HCT116 (cell line): Measurements from ENCODE around the gene KCNK4. TPM values are rescaled to one million over a fixed set of nuclear protein-coding genes. Genes with fewer than 3 reads are reported as not detected.

Experiments
- ATAC-seq: fragments of 200-7000 bp; cut with Tn5 transposase; 2 replicates; pipeline ENCODE4 v1.9.1; 2020; ENCODE audit warnings: mild to moderate bottlenecking, moderate library complexity
- BruUV-seq: library from RNA; stranded (reverse); fragments of 400-500 nt; replicated peaks from 2 replicates; lab custom pipeline; 2021; lab: Mats Ljungman, UMichigan
- CTCF ChIA-PET: fragments of 300-600 bp; sonication (Branson Sonifier 250); formaldehyde crosslinking; loops from one replicate; lab custom pipeline; 2021; ENCODE audit warnings: antibody characterized with exemption; lab: Charles Lee
- POLR2A ChIA-PET: fragments of 300-600, 350-600 bp; sonication (Branson Sonifier 250); formaldehyde crosslinking; loops from one replicate; lab custom pipeline; 2021; ENCODE audit warnings: antibody characterized with exemption; lab: Charles Lee
- RAD21 ChIA-PET, 2 experiments: fragments of 300-600 bp; sonication (Branson Sonifier 250); formaldehyde crosslinking; loops; one replicate each; lab custom pipeline; 2023; ENCODE audit warnings: low total read pairs in 2 of 2; ENCODE audit not compliant: uncharacterized antibody in 2 of 2, unreplicated experiment in 2 of 2, low non-redundant PET in 1 of 2; lab: Charles Lee
- DNase-seq: peaks from one replicate; pipeline ENCODE4 v3.0.0-alpha.2; 2010; ENCODE audit warnings: low read depth, low spot score
- H2AFZ ChIP-seq: fragments of 200-600 bp; shearing (Covaris generic), sonication (generic); 2 replicates; pipeline ENCODE4 v1.6.1; 2017; ENCODE audit warnings: low read depth, mixed run types, mixed read lengths, antibody characterized with exemption, low read length; ENCODE audit not compliant: poor library complexity, severe bottlenecking
- H3K27ac ChIP-seq: 2 replicates; pipeline ENCODE4 v1.5.1; 2012; ENCODE audit warnings: low read depth, low read length
- H3K27me3 ChIP-seq: fragments of 200-600 bp; sonication (generic); 2 replicates; pipeline ENCODE4 v1.6.1; 2016; ENCODE audit warnings: mixed run types, low read length, mixed read lengths; ENCODE audit not compliant: insufficient read depth
- H3K36me3 ChIP-seq, 2 experiments: fragments of 200-500 bp in 1 of 2; fragments of 200-600 bp in 1 of 2; sonication (Bioruptor generic) in 1 of 2; sonication (generic) in 1 of 2; 2 replicates each; pipeline versions ENCODE4 v1.5.1 to v1.6.1; 2014 to 2016; ENCODE audit warnings: low read length in 2 of 2, inconsistent platforms in 1 of 2, mixed read lengths in 1 of 2, mixed run types in 1 of 2; ENCODE audit not compliant: insufficient read depth in 2 of 2, control insufficient read depth in 1 of 2
- H3K4me1 ChIP-seq, 2 experiments: fragments of 200-600 bp in 1 of 2; sonication (generic) in 1 of 2; 2 replicates each; pipeline versions ENCODE4 v1.5.1 to v1.6.1; 2012 to 2017; ENCODE audit warnings: low read length in 2 of 2, inconsistent platforms in 1 of 2, mild to moderate bottlenecking in 1 of 2, mixed read lengths in 1 of 2, mixed run types in 1 of 2, moderate library complexity in 1 of 2; ENCODE audit not compliant: insufficient read depth in 2 of 2, control insufficient read depth in 1 of 2
- H3K4me2 ChIP-seq: fragments of 200-600 bp; sonication (generic); 2 replicates; pipeline ENCODE4 v1.6.1; 2017; ENCODE audit warnings: mixed run types, low read length, mixed read lengths
- H3K4me3 ChIP-seq, 2 experiments: fragments of 200-600 bp in 1 of 2; sonication (generic) in 1 of 2; replicated peaks in 1 of 2; 2 replicates each; pipeline ENCODE4 v1.5.1; 2011 to 2016; ENCODE audit warnings: low read length in 2 of 2, control low read depth in 1 of 2, low read depth in 1 of 2, mild to moderate bottlenecking in 1 of 2, mixed read lengths in 1 of 2, mixed run types in 1 of 2
- H3K79me2 ChIP-seq: fragments of 200-600 bp; sonication (generic); 2 replicates; pipeline ENCODE4 v1.6.1; 2017; ENCODE audit warnings: mild to moderate bottlenecking, mixed run types, low read length, moderate library complexity, mixed read lengths; ENCODE audit not compliant: insufficient read depth
- H3K9ac ChIP-seq: fragments of 200-600 bp; sonication (generic); 2 replicates; pipeline ENCODE4 v1.6.1; 2016; ENCODE audit warnings: low read length, mixed read lengths
- H3K9me2 ChIP-seq: fragments of 200-600 bp; sonication (generic), shearing (Covaris generic); 2 replicates; pipeline ENCODE4 v1.6.1; 2017; ENCODE audit warnings: mixed run types, mild to moderate bottlenecking, moderate library complexity; ENCODE audit not compliant: insufficient read depth
- H3K9me3 ChIP-seq, 2 experiments: fragments of 200-500 bp in 1 of 2; fragments of 200-600 bp in 1 of 2; sonication (Bioruptor generic) in 1 of 2; sonication (generic) in 1 of 2; 2 replicates each; pipeline ENCODE4 v1.6.1; 2014 to 2017; ENCODE audit warnings: low read length in 2 of 2, mixed read lengths in 2 of 2, inconsistent platforms in 1 of 2, low read depth in 1 of 2, mild to moderate bottlenecking in 1 of 2, mixed run types in 1 of 2, moderate library complexity in 1 of 2; ENCODE audit not compliant: control insufficient read depth in 1 of 2, insufficient read depth in 1 of 2
- H4K20me1 ChIP-seq: fragments of 200-600 bp; sonication (generic), shearing (Covaris generic); 2 replicates; pipeline ENCODE4 v1.6.1; 2017; ENCODE audit warnings: mixed run types, mild to moderate bottlenecking, moderate library complexity; ENCODE audit not compliant: insufficient read depth
- CBX3 ChIP-seq: IDR thresholded peaks from 2 replicates; pipeline ENCODE4 v1.6.1; 2012; ENCODE audit warnings: low read depth
- CEBPB ChIP-seq: IDR thresholded peaks from 2 replicates; pipeline ENCODE4 v1.6.1; 2012; ENCODE audit warnings: low read depth
- ELF1 ChIP-seq: IDR thresholded peaks from 2 replicates; pipeline ENCODE4 v1.6.1; 2012; ENCODE audit warnings: low read depth, borderline replicate concordance
- EZH2 ChIP-seq: fragments of 200-600 bp; sonication (generic); IDR thresholded peaks from 2 replicates; pipeline ENCODE4 v1.6.1; 2017; ENCODE audit warnings: antibody characterized with exemption, mixed run types
- POLR2A ChIP-seq: IDR thresholded peaks from 2 replicates; pipeline ENCODE4 v1.7.0; 2011; ENCODE audit warnings: borderline replicate concordance; ENCODE audit not compliant: insufficient read depth, insufficient read length; ENCODE audit errors: extremely low read depth
- POLR2AphosphoS5 ChIP-seq: IDR thresholded peaks from 2 replicates; pipeline ENCODE4 v1.6.1; 2011; ENCODE audit warnings: mild to moderate bottlenecking, low read depth, low read length, moderate library complexity
- ZFX ChIP-seq: fragments of 450-650 bp; IDR thresholded peaks from 2 replicates; pipeline ENCODE4 v1.6.1; 2017
- ZNF274 ChIP-seq: fragments of 200-500 bp; sonication (Bioruptor generic); IDR thresholded peaks from 2 replicates; pipeline ENCODE4 v1.6.1; 2014; ENCODE audit warnings: mild to moderate bottlenecking, low read depth, low read length, inconsistent platforms
- intact Hi-C: fragments of 100-400 bp; cut with micrococcal nuclease; formaldehyde crosslinking; loops from 2 replicates; pipeline ENCODE4 v1.10.0; 2022
- total RNA-seq: library from RNA; stranded (reverse); gene quantifications from one replicate; pipeline ENCODE4 v1.2.1, GENCODE V29; 2021; ENCODE audit not compliant: unreplicated experiment
- TF ChIP-seq, protein P1 (sequence below): IDR thresholded peaks from 2 replicates; pipeline ENCODE4 v1.6.1; 2011; ENCODE audit warnings: mild to moderate bottlenecking, low read length, moderate library complexity; ENCODE audit not compliant: insufficient replicate concordance; ENCODE audit errors: extremely low read depth

KCNK4 gene
- total RNA-seq, 1 experiment from 2014 or later: not detected

DNA sequence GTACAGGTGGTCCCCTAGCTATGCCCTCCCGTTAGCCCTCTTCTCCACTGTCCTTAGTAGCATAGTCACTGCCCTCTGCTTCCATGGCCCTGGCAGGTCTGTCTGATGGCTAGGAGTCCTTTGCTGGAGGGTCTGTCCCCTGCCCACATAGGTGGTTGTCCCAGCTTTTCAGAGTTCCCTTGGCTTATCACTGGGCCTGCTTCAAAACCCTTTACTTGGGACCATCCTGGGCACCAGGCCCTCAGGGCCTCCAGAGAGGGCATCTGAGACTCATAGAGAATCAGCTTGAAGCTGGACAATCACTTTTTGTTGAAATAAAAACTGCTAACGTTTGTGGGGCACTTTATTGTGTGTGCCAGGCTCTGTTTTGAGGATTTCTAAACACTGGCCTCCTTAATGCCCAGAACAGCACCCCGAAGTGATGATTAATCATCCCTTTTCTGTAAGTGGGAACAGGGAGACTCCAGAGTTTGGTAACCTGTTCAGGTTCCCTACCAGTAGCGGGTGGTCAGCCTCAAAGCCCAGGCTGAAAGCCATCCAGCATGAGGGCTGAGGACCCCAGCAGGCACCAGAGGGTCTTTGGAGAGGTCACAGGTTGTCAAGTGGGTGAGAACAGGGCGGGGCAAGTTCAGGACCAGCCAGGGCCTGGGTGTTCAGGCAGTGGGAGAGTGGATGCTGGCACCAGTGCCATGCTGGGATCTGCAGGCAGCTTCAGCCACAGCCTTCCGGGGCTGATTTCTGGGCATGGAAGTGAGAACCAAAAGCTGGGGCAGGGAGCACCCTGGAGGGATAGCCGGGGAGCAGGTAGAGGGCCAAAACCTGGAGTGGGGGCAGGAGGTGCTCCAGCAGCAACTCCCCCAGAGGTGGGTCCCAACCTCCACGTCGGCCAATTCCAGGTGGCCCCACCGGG, 495 bp upstream of the KCNK4 start:
- BruUV-seq: no TSS peak
- no peak overlapping the region for H3K27ac ChIP-seq

More for the DNA sequence above, 495 bp upstream of the KCNK4 start:
- peaks cover 8 to 10% of the 10 kb centered on the region in 2 experiments for H3K4me1 ChIP-seq
- H3K27me3 ChIP-seq: no peaks in the 10 kb centered on the region
- no peak for ATAC-seq
- DNase-seq: no peak
- H3K9ac ChIP-seq: no peak overlapping the region
- H3K36me3 ChIP-seq: no peaks in the 10 kb centered on the region
- CTCF ChIA-PET: interaction anchor here (1.2 to 1.3 kb wide), 3 partner anchors 10 to 14 kb away, joined by 4 to 6 read pairs (median 5); no protein-coding TSS in a partner anchor
- H3K79me2 ChIP-seq: no peaks in the 10 kb centered on the region
- RAD21 ChIA-PET: no interaction called here
- intact Hi-C loops: no loop called here
- no peak for TF ChIP-seq POLR2AphosphoS5
- no peak for TF ChIP-seq ZNF274
- TF ChIP-seq ZFX: no peak
- TF ChIP-seq POLR2A: no peak
- no peak for TF ChIP-seq CBX3
- TF ChIP-seq EZH2: no peak
- no peak for TF ChIP-seq ELF1
- TF ChIP-seq CEBPB: no peak
- TF ChIP-seq, protein P1, sequence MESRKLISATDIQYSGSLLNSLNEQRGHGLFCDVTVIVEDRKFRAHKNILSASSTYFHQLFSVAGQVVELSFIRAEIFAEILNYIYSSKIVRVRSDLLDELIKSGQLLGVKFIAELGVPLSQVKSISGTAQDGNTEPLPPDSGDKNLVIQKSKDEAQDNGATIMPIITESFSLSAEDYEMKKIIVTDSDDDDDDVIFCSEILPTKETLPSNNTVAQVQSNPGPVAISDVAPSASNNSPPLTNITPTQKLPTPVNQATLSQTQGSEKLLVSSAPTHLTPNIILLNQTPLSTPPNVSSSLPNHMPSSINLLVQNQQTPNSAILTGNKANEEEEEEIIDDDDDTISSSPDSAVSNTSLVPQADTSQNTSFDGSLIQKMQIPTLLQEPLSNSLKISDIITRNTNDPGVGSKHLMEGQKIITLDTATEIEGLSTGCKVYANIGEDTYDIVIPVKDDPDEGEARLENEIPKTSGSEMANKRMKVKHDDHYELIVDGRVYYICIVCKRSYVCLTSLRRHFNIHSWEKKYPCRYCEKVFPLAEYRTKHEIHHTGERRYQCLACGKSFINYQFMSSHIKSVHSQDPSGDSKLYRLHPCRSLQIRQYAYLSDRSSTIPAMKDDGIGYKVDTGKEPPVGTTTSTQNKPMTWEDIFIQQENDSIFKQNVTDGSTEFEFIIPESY: no peak
- POLR2A ChIA-PET: no interaction called here
- no peak overlapping the region for H3K4me3 ChIP-seq
- no peaks in the 10 kb centered on the region for H3K9me2 ChIP-seq
- no peak overlapping the region for H2AFZ ChIP-seq
- H3K9me3 ChIP-seq: no peaks in the 10 kb centered on the region
- no peak overlapping the region for H3K4me2 ChIP-seq
- no peaks in the 10 kb centered on the region for H4K20me1 ChIP-seq
